Nephron (organoid): ENCODE results near the gene HOXD9.
A peak's percentile ranks its signal among the peaks of the same experiment; 100 is the strongest.

Source experiments
- H3K27ac Mint-ChIP-seq, 3 experiments: 2 replicates each; pipeline ENCODE4 v1.8.0; 2020; ENCODE audit warnings: mixed read lengths in 3 of 3, mild to moderate bottlenecking in 2 of 3, moderate library complexity in 1 of 3
- H3K27me3 Mint-ChIP-seq: 2 replicates; pipeline ENCODE4 v1.8.0; 2021; ENCODE audit warnings: low read depth, mild to moderate bottlenecking, moderate library complexity, mixed read lengths
- H3K36me3 Mint-ChIP-seq: 2 replicates; pipeline ENCODE4 v1.8.0; 2020; ENCODE audit warnings: low read depth, mixed read lengths
- H3K4me1 Mint-ChIP-seq: 2 replicates; pipeline ENCODE4 v1.8.0; 2020; ENCODE audit warnings: mixed read lengths
- H3K4me3 Mint-ChIP-seq, 3 experiments: 2 replicates each; pipeline ENCODE4 v1.8.0; 2020; ENCODE audit warnings: mild to moderate bottlenecking in 3 of 3, mixed read lengths in 3 of 3, moderate library complexity in 2 of 3
- H3K9me3 Mint-ChIP-seq: 2 replicates; pipeline ENCODE4 v1.8.0; 2020; ENCODE audit warnings: mixed read lengths
- TF ChIP-seq, protein P1 (sequence below), 3 experiments: fragments of 200-600 bp; sonication (generic); IDR thresholded peaks; one replicate each; pipeline ENCODE4 v1.5.0; 2021; ENCODE audit warnings: antibody characterized with exemption in 3 of 3; ENCODE audit not compliant: unreplicated experiment in 3 of 3

HOXD9 gene

DNA sequence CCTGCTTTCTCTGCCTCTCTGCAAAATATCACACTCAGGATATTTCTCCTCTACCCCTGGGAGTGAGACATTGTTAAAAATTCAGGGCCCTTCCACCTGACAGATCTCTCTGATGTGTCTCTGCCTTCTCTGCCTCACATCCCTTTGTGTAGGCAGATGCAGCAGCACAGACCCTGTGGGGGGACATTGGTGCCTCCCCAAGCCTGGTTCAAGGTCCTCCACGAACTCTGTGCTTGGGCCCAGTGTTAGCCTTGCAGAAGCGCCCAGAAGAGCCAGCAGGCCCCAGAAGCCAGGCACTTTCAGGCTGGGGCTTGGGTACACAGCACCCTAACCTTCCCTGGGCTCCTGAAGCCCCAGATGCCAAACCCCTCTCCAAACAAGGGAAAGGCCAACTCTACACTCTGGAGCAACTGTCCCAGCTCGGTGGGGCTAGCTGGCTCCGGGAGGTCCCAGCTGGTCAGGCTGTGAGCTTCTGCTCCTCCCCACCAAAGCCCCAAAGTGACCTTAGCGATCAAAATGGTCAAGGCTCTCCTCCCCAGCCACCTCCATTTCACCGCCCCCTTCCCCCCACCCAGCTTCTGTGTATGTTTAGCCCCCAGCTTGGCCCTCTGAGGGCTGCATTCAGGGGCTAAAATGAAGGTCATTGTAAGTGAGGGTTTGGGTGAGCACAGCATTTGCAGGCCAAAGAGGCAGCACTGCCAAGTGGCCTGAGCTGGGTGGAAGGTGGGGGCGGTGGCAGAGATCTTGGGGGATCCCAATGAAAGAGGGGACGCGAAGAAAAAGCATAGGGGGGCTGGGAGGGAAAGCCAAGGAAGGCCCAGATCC is 2.6 kb downstream of the HOXD9 start:
- peaks cover 53% of the 10 kb centered on the region for H3K27me3 Mint-ChIP-seq
- peaks cover 35% of the 10 kb centered on the region for H3K36me3 Mint-ChIP-seq
- TF ChIP-seq, protein P1, sequence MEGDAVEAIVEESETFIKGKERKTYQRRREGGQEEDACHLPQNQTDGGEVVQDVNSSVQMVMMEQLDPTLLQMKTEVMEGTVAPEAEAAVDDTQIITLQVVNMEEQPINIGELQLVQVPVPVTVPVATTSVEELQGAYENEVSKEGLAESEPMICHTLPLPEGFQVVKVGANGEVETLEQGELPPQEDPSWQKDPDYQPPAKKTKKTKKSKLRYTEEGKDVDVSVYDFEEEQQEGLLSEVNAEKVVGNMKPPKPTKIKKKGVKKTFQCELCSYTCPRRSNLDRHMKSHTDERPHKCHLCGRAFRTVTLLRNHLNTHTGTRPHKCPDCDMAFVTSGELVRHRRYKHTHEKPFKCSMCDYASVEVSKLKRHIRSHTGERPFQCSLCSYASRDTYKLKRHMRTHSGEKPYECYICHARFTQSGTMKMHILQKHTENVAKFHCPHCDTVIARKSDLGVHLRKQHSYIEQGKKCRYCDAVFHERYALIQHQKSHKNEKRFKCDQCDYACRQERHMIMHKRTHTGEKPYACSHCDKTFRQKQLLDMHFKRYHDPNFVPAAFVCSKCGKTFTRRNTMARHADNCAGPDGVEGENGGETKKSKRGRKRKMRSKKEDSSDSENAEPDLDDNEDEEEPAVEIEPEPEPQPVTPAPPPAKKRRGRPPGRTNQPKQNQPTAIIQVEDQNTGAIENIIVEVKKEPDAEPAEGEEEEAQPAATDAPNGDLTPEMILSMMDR (IDR thresholded peaks at IDR 0.05; ENCODE audit: unreplicated experiment in 3 of 3) = no peak
- peaks cover 60% of the 10 kb centered on the region for H3K4me1 Mint-ChIP-seq
- H3K27ac Mint-ChIP-seq = peak overlapping the region; percentile 99 to 100 (median 99)
- no peaks in the 10 kb centered on the region for H3K9me3 Mint-ChIP-seq
- H3K4me3 Mint-ChIP-seq = peak overlapping the region; percentile 91 to 95 (median 92)

- H3K9me3 Mint-ChIP-seq = no peaks in the 10 kb centered on the region
- H3K4me1 Mint-ChIP-seq = peaks cover 55% of the 10 kb centered on the region
- H3K4me3 Mint-ChIP-seq = peak overlapping the region; percentile 91 to 95 (median 92)
- TF ChIP-seq, protein P1 (IDR thresholded peaks at IDR 0.05; ENCODE audit: unreplicated experiment in 3 of 3) = no peak
- H3K27ac Mint-ChIP-seq = peak overlapping the region; percentile 99 to 100 (median 99)
- peaks cover 29% of the 10 kb centered on the region for H3K36me3 Mint-ChIP-seq
- peaks cover 49% of the 10 kb centered on the region for H3K27me3 Mint-ChIP-seq
Measured at GRCh38 chr2:176125772-176126054, 3.2 kb downstream of the HOXD9 start.

- TF ChIP-seq, protein P1 (IDR thresholded peaks at IDR 0.05; ENCODE audit: unreplicated experiment in 3 of 3) = peak; percentile 86 to 94 (median 88)
- H3K4me1 Mint-ChIP-seq = peaks cover 52% of the 10 kb centered on the region
- H3K27me3 Mint-ChIP-seq = peaks cover 43% of the 10 kb centered on the region
- peak overlapping the region; percentile 91 to 98 (median 95) for H3K4me3 Mint-ChIP-seq
- H3K36me3 Mint-ChIP-seq = peaks cover 31% of the 10 kb centered on the region
- peak overlapping the region; percentile 99 to 100 (median 99) for H3K27ac Mint-ChIP-seq
- no peaks in the 10 kb centered on the region for H3K9me3 Mint-ChIP-seq
Measured at GRCh38 chr2:176126929-176127773, 4.6 kb downstream of the HOXD9 start.

DNA sequence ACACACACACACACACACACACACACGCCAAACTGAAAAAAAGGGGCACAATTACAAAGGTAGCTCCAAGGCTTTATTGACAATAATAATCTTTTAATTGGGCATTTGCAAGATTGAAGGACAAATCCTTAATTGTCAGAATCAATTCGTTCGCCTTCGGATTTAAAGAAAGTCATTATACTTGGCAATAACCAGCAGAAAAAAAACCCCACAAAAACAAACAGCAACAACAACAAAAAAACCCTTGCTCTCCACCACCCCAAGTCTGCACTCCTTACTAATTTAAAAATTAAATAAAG is 5.2 kb downstream of the HOXD9 start:
- Mint-ChIP-seq H3K36me3 (peaks cover 35% of the 10 kb centered on the region), H3K27me3 (peaks cover 46% of the 10 kb centered on the region), H3K4me1 (peaks cover 56% of the 10 kb centered on the region), H3K4me3 (peak overlapping the region; percentile 91 to 98 (median 95)), H3K9me3 (no peaks in the 10 kb centered on the region), H3K27ac (peak overlapping the region; percentile 99 to 100 (median 99))
- TF ChIP-seq, protein P1 (IDR thresholded peaks at IDR 0.05; ENCODE audit: unreplicated experiment in 3 of 3) = no peak

GRCh38 chr2:176128172-176128981 is 5.9 kb downstream of the HOXD9 start:
- H3K9me3 Mint-ChIP-seq = no peaks in the 10 kb centered on the region
- H3K4me1 Mint-ChIP-seq = peaks cover 62% of the 10 kb centered on the region
- peak overlapping the region; percentile 91 to 98 (median 95) for H3K4me3 Mint-ChIP-seq
- peak overlapping the region; percentile 99 to 100 (median 99) for H3K27ac Mint-ChIP-seq
- TF ChIP-seq, protein P1 (IDR thresholded peaks at IDR 0.05; ENCODE audit: unreplicated experiment in 3 of 3) = no peak
- H3K27me3 Mint-ChIP-seq = peaks cover 43% of the 10 kb centered on the region
- H3K36me3 Mint-ChIP-seq = peaks cover 34% of the 10 kb centered on the region
